Esophagus squamous epithelium (tissue), 4 donors: ENCODE results near the gene PPT2.

Experiments
- CTCF ChIP-seq, 6 experiments: fragments of 450-650 bp in 4 of 6; fragments of 200-600 bp in 2 of 6; sonication (generic) in 2 of 6; IDR thresholded peaks; one replicate each; pipeline ENCODE4 v1.5.1; 2016 to 2019; ENCODE audit warnings: antibody characterized with exemption in 6 of 6, mild to moderate bottlenecking in 4 of 6, moderate library complexity in 4 of 6
- POLR2A ChIP-seq, 4 donors: fragments of 450-650 bp; IDR thresholded peaks; one replicate each; pipeline ENCODE4 v1.6.1; 2017; ENCODE audit warnings: antibody characterized with exemption in 4 of 4, mild to moderate bottlenecking in 4 of 4, moderate library complexity in 3 of 4

GRCh38 chr6:32118782-32119628 is 34.9 kb upstream of the PPT2 start:
- peak; percentile 78 to 94 (median 90) for TF ChIP-seq CTCF (IDR thresholded peaks at IDR 0.05)
- TF ChIP-seq POLR2A (IDR thresholded peaks at IDR 0.05) = no peak
